Non-pigmented ciliary epithelial cell (primary cell): Measurements from ENCODE around the gene AOPEP.
A peak's percentile ranks its signal among the peaks of the same experiment; 100 is the strongest.

Experiments
- DNase-seq: peaks from one replicate; pipeline ENCODE4 v3.0.0-alpha.2; 2010; ENCODE audit warnings: low read depth

The AOPEP gene

DNA sequence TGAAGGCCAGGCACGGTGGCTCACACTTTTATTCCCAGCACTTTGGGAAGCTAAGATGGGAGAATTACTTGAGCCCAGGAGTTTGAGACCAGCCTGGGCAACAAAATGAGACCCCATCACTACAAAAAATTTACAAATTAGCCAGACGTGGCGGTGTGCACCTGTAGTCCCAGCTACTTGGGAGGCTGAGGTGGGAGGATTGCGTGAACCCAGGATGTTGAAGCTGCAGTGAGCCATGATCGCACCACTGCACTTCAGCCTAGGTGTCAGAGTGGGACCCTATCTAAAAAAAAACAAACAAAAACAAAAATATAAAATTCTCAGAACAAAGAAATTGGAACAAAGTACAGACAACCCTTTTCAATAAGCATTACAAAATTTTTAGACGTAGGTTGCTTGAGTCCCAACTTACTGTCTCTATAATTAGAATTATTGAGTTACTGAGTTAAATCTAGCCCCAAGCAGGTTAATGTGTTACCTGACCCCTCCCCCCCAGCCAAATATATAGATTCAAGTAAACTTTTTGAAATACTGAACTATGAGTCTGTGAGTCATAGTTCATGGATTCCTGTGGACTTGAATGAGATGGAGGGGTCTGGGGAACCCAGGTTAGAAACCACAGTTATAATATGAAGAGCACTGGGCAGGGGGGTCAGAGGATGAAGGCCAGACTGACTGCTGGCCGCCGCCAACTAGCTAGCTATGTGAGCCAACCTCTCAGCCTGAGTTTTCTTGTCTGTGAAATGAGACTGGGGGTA lies 173.1 kb downstream of the AOPEP start:
- no peak for DNase-seq

- DNase-seq, result peak; percentile 88
These were observed 173.9 kb downstream of the AOPEP start for GRCh38 chr9:94900222-94901018.

GRCh38 chr9:94901019-94901363 lies 174.5 kb downstream of the AOPEP start:
- DNase-seq, result no peak

GRCh38 chr9:94903961-94904421 lies 177.5 kb downstream of the AOPEP start:
- DNase-seq, result no peak

DNA sequence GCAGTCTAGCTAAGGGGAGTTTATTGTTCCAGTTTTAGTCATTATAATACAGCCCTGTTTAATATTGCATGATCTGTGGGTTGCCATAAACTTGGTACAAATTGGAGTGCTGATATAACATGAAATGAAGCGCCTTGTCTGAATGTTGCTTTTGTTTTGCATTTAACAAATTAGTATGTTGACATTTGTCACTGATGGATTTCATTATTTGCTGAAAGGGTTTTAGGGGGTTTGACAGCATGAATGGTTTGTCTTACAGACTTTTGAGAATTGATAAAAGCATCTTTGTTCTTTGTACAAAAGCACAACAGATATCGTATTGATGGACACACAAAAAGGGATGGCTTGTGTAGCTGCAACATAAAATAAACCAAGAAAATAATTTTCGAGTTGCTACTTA lies 178.3 kb downstream of the AOPEP start:
- DNase-seq, result no peak

- DNase-seq, result no peak
These were observed 179.1 kb downstream of the AOPEP start for GRCh38 chr9:94905606-94906005.

GRCh38 chr9:94906181-94906580 lies 179.7 kb downstream of the AOPEP start:
- DNase-seq, result no peak

- DNase-seq, result no peak
These were observed 180.2 kb downstream of the AOPEP start for GRCh38 chr9:94906713-94907112.

DNA sequence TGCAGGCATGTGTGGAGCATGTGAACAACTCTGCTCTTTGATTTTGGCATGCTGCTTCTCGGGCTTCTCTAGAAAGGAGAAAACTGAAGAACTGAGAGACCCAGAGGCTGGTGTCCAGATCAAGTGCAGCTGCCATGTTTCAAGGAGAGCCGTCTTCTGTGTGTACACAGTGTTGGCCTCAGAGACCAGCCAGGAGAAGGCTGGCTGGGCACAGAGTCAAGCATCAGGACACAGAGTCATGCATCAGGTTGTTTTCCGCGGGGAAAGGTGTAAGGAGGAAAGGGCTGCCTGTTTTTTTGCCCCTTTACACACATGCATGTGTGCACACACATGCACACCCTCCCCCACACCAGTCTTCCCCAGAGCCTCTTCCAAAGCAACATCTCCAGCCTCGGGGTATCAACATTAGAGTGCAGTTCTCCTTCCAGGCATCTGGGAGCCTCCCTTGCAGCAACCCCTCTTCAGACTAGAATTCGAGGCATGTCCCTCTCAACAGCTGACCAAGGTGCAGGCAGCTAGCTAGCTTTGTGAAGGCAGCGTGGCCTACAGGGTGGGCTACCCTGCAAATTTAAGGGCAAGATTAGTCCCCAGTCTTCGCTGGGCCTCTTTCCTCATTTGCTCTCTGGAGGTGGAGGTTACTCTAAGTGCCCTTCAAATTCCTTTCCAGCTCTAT lies 180.9 kb downstream of the AOPEP start:
- DNase-seq, result no peak

DNA sequence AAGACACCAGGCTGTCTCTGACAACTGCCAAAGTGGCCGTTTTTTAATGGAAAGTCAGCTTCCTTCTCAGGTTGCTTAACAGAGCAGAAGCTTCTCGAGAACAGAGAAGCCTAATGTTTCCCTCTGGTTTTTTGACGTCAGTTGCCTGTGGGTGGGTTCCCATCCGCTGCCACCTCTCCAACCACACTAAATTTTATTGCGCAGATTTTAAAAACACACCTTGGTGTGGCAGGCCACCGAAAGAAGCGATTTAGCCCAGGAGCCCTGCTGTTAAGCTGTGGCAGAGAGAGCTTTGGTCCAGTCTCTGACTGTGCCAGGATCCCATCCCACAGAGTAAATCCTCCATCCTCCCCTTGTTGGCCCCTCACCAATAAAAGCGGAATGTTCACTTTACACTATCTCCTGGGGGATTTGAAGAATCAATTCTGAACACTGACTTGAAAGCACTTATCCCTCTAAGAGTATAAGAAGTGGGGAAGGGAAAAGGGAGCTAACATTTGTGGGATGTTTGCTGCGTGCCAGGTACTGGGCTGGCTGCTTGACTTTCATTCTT lies 181.6 kb downstream of the AOPEP start:
- no peak for DNase-seq

DNA sequence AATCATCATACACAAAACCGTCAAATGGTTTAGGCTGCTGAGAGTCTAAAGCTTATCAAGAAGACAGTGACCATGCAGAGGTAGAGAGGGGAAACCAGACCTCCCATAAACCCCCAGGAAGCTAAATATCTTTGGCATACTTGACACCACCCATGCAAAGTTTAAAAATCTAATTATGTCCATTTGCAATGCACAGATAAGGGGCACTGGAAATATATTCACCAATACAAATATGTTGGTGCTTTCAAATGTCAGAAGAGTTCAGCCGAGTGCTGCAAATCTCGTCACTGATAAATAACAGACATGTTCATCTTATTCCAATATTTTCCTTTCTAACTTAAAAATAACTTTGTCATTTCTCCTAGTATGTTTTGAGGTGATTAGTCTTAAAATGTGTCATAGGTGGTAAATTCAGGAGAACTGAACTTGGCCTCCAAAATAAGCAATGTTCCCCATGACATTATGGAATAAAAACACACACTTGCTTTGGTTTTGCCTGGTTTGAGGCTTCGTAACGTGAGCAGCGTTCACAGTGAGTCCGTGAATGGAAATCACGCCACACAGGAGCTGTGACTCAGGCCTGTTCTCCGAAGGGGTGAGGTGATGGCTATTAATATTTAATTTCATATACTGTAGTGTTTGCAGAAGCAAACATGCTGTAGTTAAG lies 182.2 kb downstream of the AOPEP start:
- DNase-seq, result no peak

GRCh38 chr9:94909250-94909894 lies 182.9 kb downstream of the AOPEP start:
- no peak for DNase-seq

DNA sequence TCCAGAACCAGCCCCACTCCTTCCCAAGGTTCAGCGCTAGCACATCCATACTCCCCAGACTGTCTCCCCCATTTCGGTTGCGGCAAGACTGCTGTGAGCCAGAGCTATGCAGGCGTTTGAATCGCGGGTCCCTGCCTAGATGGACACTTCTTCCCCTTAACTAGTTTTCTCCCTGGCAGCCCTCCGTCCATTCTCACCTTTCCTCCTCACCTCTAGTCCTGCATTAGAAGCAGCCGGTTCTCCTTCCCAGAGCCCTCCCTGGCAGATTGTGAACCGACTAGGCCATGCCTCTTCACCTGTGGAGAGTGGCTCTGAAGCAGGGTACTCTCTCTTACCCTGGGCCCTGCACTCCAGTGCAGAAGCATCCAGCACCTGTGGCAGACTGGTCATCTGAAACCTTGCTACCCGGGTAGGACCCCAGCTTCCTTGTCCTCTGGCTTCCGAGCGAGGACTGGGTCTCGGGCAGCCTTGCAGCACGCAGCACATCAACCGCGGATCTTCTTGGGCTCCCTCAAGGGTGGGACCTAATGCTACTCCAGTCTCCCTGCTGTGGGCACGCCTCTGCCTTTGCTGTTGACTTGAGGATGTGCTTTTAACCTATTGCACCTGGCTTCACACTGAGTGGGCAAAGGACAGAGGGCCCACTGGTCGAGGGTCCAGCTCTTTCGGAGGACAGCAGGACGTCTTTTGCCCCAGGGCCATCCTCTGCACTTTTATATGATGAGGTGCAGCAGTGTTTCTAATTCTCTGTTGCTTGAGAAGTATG lies 183.6 kb downstream of the AOPEP start:
- DNase-seq, result no peak

DNA sequence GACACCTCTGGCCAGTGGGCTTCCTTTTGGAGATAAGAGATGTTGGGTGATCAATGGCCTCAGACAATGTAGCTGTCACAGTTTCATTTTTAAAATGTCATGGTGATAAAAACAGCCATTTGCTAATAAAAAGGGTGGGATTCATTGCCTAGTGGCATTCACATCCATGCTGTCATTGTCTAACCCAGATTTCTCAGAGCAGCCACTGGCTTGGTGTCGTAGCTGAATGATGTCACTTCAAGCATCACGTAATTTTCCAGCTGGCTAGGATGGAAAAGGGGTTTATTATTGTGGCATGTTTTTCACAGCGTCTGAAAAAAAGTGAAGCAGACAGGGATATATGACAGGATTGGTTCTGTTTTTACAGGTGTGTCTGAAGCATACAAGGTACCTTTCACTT lies 184.7 kb downstream of the AOPEP start:
- no peak for DNase-seq

GRCh38 chr9:94911986-94912635 lies 185.6 kb downstream of the AOPEP start:
- no peak for DNase-seq

DNA sequence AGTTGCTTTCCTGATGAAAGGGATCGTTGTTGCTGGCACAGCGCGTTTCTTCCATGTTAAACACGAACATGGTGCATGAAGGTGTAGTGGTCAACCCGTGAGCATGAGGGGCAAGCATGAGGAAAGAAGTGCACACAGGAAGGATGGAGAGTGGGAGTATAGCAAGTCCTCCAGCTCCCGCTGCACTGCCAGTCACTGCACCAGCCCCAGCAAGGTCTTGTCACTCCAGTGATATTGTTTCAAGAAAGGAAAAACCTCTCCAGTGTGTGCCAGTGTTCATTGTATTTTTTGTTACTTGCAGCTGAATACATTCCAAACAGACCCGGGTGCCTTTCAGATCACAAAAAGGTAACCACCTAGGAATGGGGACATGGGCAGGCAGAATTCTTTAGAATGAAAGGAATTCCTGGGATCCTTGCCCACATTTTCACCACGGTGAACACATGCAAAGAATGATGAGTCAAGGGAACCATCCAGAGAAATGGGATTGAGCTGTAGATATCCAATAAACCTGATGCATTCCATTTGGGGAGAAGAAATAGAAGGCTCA lies 186.3 kb downstream of the AOPEP start:
- DNase-seq, result peak; percentile 76

DNA sequence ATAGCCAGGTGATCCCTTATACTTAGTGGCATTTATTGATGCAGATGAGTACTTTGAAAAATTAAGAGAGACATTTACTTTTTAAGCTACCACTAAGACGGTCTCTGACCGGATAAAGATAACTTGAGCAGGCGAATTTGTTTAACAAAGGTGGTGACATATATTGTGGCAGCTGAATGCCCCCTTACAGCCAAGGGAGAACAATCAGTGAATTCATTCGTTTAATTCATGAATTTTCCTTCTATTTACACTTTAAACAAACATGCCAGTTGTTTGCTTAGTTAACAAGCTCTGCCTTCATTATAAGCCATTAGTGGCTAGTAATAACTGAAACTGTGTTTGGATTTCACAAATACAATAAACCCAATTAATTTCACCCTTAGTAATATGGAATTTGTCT lies 187.1 kb downstream of the AOPEP start:
- no peak for DNase-seq

- DNase-seq, result no peak
These were observed 189.3 kb downstream of the AOPEP start for GRCh38 chr9:94915476-94916450.

DNA sequence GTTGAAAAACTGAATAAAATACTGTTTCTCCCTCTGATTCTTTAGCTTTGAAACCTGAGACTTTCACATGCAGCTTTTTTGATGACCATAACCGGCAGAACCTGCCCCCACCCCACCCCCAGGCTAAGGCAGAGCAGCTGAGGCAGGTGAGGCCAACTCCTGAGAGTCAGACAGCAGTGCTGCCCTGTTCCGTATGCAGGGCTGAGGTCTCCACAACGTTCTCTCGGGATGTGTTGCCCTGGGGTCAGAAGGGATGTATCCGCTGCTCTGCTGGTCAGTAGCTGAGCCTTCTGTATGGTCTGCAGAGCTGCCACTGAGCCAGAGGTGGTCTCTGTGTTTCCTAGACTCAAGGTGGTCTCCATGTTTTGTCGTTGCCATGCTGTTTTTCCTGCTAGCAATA lies 190.5 kb downstream of the AOPEP start:
- DNase-seq, result no peak
